Hematopoietic multipotent progenitor cell treated with erythropoietin and hydrocortisone succinate and interleukin-3 and kit ligand, for 8 days (in vitro differentiated cells): ENCODE results near the gene ACP6.
"Not testable (repeated sequence)": the region's sequence is repeated elsewhere in the genome, so short reads cannot be mapped to it uniquely, and the experiment has no call there.

Experiments
- DNase-seq: peaks from one replicate; pipeline ENCODE4 v3.0.0-alpha.2; 2015

ACP6 gene

GRCh38 chr1:147619741-147620140, 50.6 kb downstream of the ACP6 start:
- DNase-seq, result no peak

GRCh38 chr1:147618771-147619170, 51.6 kb downstream of the ACP6 start:
- no peak for DNase-seq

GRCh38 chr1:147618077-147618569, 52.2 kb downstream of the ACP6 start:
- DNase-seq, result peak; percentile 47

- DNase-seq, result not testable (repeated sequence)
Measured at GRCh38 chr1:147614966-147615365, 55.4 kb downstream of the ACP6 start.

- DNase-seq, result no peak
Measured at GRCh38 chr1:147613506-147613905, 56.8 kb downstream of the ACP6 start.

GRCh38 chr1:147612366-147612765, 58.0 kb downstream of the ACP6 start:
- DNase-seq, result no peak

- no peak for DNase-seq
Measured at GRCh38 chr1:147611586-147611985, 58.7 kb downstream of the ACP6 start.

- no peak for DNase-seq
Measured at GRCh38 chr1:147611021-147611426, 59.3 kb downstream of the ACP6 start.

- DNase-seq, result no peak
Measured at GRCh38 chr1:147609358-147609757, 61.0 kb downstream of the ACP6 start.

GRCh38 chr1:147608596-147608995, 61.7 kb downstream of the ACP6 start:
- DNase-seq, result no peak

GRCh38 chr1:147605591-147605990, 64.7 kb downstream of the ACP6 start:
- DNase-seq, result no peak

- no peak for DNase-seq
Measured at GRCh38 chr1:147603986-147604385, 66.3 kb downstream of the ACP6 start.

- no peak for DNase-seq
Measured at GRCh38 chr1:147600119-147601111, 69.9 kb downstream of the ACP6 start.

- DNase-seq, result peak; percentile 88
Measured at GRCh38 chr1:147599362-147600118, 70.8 kb downstream of the ACP6 start.

- DNase-seq, result no peak
Measured at GRCh38 chr1:147598621-147599361, 71.5 kb downstream of the ACP6 start.

GRCh38 chr1:147597010-147597409, 73.3 kb downstream of the ACP6 start:
- no peak for DNase-seq
